Small intestine (tissue), 7 donors: ENCODE data around the gene FRMPD3. TPM values are rescaled to one million over a fixed set of nuclear protein-coding genes. Genes with fewer than 3 reads are reported as not detected.

Experiments
- DNase-seq, 2 donors: peaks; one replicate each; pipeline versions ENCODE4 v3.0.0 to v3.0.0-alpha.2; 2013
- FAIRE-seq: peaks from 2 replicates; lab custom pipeline; 2012; peaks lifted over from hg19 to GRCh38; lab: Jason Lieb, UNC
- H3K27ac ChIP-seq, 3 donors: one replicate each; pipeline ENCODE4 v1.5.1; 2013; ENCODE audit warnings: low read length in 2 of 3, mild to moderate bottlenecking in 2 of 3, control low read depth in 1 of 3, inconsistent platforms in 1 of 3, low read depth in 1 of 3, moderate library complexity in 1 of 3
- H3K27me3 ChIP-seq, 3 donors: one replicate each; pipeline ENCODE4 v1.6.1; 2013; ENCODE audit warnings: low read length in 3 of 3, inconsistent platforms in 1 of 3; ENCODE audit not compliant: control insufficient read depth in 3 of 3, insufficient read depth in 3 of 3
- H3K36me3 ChIP-seq, 3 donors: one replicate each; pipeline ENCODE4 v1.6.1; 2013; ENCODE audit warnings: low read length in 3 of 3, inconsistent platforms in 1 of 3, low read depth in 1 of 3, mild to moderate bottlenecking in 1 of 3, moderate library complexity in 1 of 3; ENCODE audit not compliant: control insufficient read depth in 3 of 3, insufficient read depth in 2 of 3
- H3K4me1 ChIP-seq, 3 donors: one replicate each; pipeline ENCODE4 v1.6.1; 2013; ENCODE audit warnings: low read length in 2 of 3, inconsistent platforms in 1 of 3, low read depth in 1 of 3, mild to moderate bottlenecking in 1 of 3, moderate library complexity in 1 of 3; ENCODE audit not compliant: control insufficient read depth in 3 of 3, insufficient read depth in 2 of 3
- H3K4me3 ChIP-seq, 3 donors: one replicate each; pipeline ENCODE4 v1.5.1; 2013; ENCODE audit warnings: low read length in 3 of 3, control low read depth in 1 of 3, inconsistent platforms in 1 of 3, low read depth in 1 of 3, mild to moderate bottlenecking in 1 of 3, moderate library complexity in 1 of 3
- H3K9me3 ChIP-seq, 2 donors: one replicate each; pipeline ENCODE4 v1.6.1; 2013; ENCODE audit warnings: low read depth in 1 of 2, low read length in 1 of 2; ENCODE audit not compliant: control insufficient read depth in 2 of 2, insufficient read depth in 1 of 2
- WGBS, 3 donors: extraction: QIAGEN DNeasy Blood & Tissue Kit; methylation state at CpG; one replicate each; pipeline ENCODE4 v1.1.7; 2013; 5-methylcytosine and 5-hydroxymethylcytosine counted together
- polyA plus RNA-seq, 4 donors: library from polyadenylated mRNA; stranded (reverse) in 3 of 4; unstranded in 1 of 4; fragments of 200-250 nt in 3 of 4; fragments of 120-200 nt in 1 of 4; gene quantifications; one replicate each; pipeline versions ENCODE4 v1.2.1 to v1.2.3, GENCODE V29; 2013
- donor health status: healthy with polysubstance abuse.
- donor health status: control.
- donor health status: control.
- donor health status: Bipolar disorder and iron deficiency.
- donor health status: healthy.

Gene FRMPD3
- polyA plus RNA-seq, 4 donors = 0.10 to 0.41 TPM; not detected in 2

- no peak for FAIRE-seq
Observed at GRCh38 chrX:107484002-107484726, 34.7 kb downstream of the FRMPD3 start.

DNA sequence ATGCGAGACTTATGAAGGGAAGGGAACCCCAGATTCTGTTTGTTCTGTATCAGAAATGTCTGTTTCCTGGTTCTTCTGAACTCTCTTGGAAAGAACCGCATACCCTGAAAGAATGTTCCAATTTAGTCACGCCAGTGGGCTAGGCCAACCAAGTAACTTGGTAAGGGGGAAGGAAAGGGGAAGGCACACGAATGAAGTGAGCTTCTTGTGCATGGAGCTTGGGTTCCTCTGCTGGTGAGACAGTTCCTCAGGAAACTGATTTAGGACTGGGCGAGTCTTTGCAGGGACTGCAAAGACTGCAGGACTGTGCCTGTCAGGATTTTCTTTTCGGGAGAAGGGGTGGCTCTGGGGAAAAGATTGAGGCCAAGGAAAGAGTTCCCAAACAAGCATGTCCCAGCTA lies 35.6 kb downstream of the FRMPD3 start:
- Histone ChIP-seq H3K4me1 (no peaks in the 10 kb centered on the region), H3K27me3 (no peaks in the 10 kb centered on the region), H3K27ac (no peak overlapping the region), H3K9me3 (no peaks in the 10 kb centered on the region), H3K36me3 (no peaks in the 10 kb centered on the region), H3K4me3 (no peak overlapping the region)
- WGBS, 3 donors = 44 to 57% (median 54%) methylated on average over 6 of the region's 6 CpGs
- FAIRE-seq = no peak
- DNase-seq = no peak

More at GRCh38 chrX:107484002-107484726, 34.7 kb downstream of the FRMPD3 start:
- Histone ChIP-seq H3K9me3 (no peaks in the 10 kb centered on the region), H3K27ac (no peak overlapping the region), H3K4me1 (no peaks in the 10 kb centered on the region), H3K36me3 (no peaks in the 10 kb centered on the region), H3K27me3 (no peaks in the 10 kb centered on the region), H3K4me3 (no peak overlapping the region)
- 46 to 68% (median 53%) methylated on average over 7 to 8 of the region's 8 CpGs for WGBS, 3 donors
- peak in 1 of 2 donors; percentile 17 for DNase-seq

DNA sequence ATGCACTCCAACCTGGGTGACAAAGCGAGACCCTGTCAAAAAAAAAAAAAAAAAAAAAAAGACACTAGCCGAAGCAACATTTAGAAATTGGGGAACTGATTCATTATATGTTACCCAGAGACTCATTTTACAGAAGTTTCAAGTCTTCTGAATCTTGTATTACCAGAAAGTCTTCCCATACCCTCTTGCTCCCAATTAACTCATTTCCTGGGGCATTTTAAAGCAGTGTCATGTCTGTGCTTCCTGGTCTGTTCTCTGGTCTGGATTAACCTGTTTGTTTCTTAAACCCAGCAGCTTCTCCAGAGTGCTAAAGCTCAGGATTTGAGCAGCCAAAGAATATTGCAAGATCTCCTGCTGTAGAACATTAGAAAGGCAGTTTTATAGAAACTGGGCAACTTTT lies 43.7 kb downstream of the FRMPD3 start:
- H3K9me3 ChIP-seq = no peaks in the 10 kb centered on the region
- H3K4me1 ChIP-seq = peaks cover 0 to 3% (median 0%) of the 10 kb centered on the region in 3 donors
- FAIRE-seq (no peak), DNase-seq (no peak)
- peaks cover 0 to 3% (median 0%) of the 10 kb centered on the region in 3 donors for H3K27me3 ChIP-seq
- 77 to 89% (median 86%) methylated on average over 1 to 2 of the region's 2 CpGs for WGBS, 3 donors
- no peak overlapping the region for H3K27ac ChIP-seq
- H3K4me3 ChIP-seq = no peak overlapping the region
- no peaks in the 10 kb centered on the region for H3K36me3 ChIP-seq

- DNase-seq (no peak), FAIRE-seq (no peak)
- Histone ChIP-seq H3K27me3 (peaks cover 0 to 3% (median 0%) of the 10 kb centered on the region in 3 donors), H3K9me3 (no peaks in the 10 kb centered on the region), H3K27ac (no peak overlapping the region), H3K4me3 (no peak overlapping the region), H3K36me3 (no peaks in the 10 kb centered on the region), H3K4me1 (peaks cover 0 to 3% (median 0%) of the 10 kb centered on the region in 3 donors)
- WGBS, 3 donors = 45 to 73% (median 56%) methylated on average over 3 of the region's 3 CpGs
Observed at GRCh38 chrX:107496786-107497185, 47.3 kb downstream of the FRMPD3 start.

Other genes starting within 250 kb of the FRMPD3 start
- gene NUP62CL, start 243.2 kb upstream of the FRMPD3 start, polyA plus RNA-seq = 1 to 10 TPM; 1.6 to 9.7 (median 3.4) TPM
- not detected for gene DNAAF6, start 243.0 kb upstream of the FRMPD3 start, polyA plus RNA-seq
- 10 to 100 TPM in 3 of 4 donors, 1 to 10 TPM in 1; 2.9 to 22.0 (median 15.7) TPM for gene PRPS1, start 178.9 kb downstream of the FRMPD3 start, polyA plus RNA-seq